CD4-positive, alpha-beta T cell (primary cell): ENCODE measurements around the gene TBC1D17. TPM values are rescaled to one million over a fixed set of nuclear protein-coding genes. Genes with fewer than 3 reads are reported as not detected.

Experiments
- ATAC-seq: fragments of 200-7000 bp; cut with Tn5 transposase; one replicate; pipeline ENCODE4 v1.10.0; 2022; ENCODE audit warnings: mild to moderate bottlenecking; ENCODE audit not compliant: poor library complexity
- CTCF ChIA-PET: fragments of 350-600 bp; sonication (Branson Sonifier 250); formaldehyde crosslinking; loops from one replicate; lab custom pipeline; 2021; ENCODE audit warnings: antibody characterized with exemption, inconsistent platforms; lab: Charles Lee
- POLR2A ChIA-PET: fragments of 350-600 bp; sonication (Branson Sonifier 250); formaldehyde crosslinking; loops from one replicate; lab custom pipeline; 2021; ENCODE audit warnings: antibody characterized with exemption, inconsistent platforms; lab: Charles Lee
- DNase-seq, 14 experiments: peaks; one replicate each; pipeline ENCODE4 v3.0.0-alpha.2; 2013 to 2020; ENCODE audit warnings: mixed read lengths in 2 of 14
- H3K27ac ChIP-seq, 2 donors: one replicate each; pipeline versions ENCODE4 v1.5.1 to v1.7.0; 2013; ENCODE audit warnings: low read length in 2 of 2, low read depth in 1 of 2, mild to moderate bottlenecking in 1 of 2
- H3K27me3 ChIP-seq, 2 experiments: 1 replicate in 1 of 2; 2 replicates in 1 of 2; pipeline versions ENCODE4 v1.6.1 to v1.7.0; 2013; ENCODE audit warnings: low read length in 2 of 2, control low read depth in 1 of 2, mild to moderate bottlenecking in 1 of 2, moderate library complexity in 1 of 2; ENCODE audit not compliant: insufficient read depth in 2 of 2, control insufficient read depth in 1 of 2
- H3K36me3 ChIP-seq: one replicate; pipeline ENCODE4 v1.6.1; 2013; ENCODE audit warnings: low read length, control low read depth; ENCODE audit not compliant: insufficient read depth
- H3K4me1 ChIP-seq: one replicate; pipeline ENCODE4 v1.6.1; 2013; ENCODE audit warnings: low read length, control low read depth; ENCODE audit not compliant: insufficient read depth
- H3K4me3 ChIP-seq: one replicate; pipeline ENCODE4 v1.5.1; 2013; ENCODE audit warnings: mild to moderate bottlenecking, low read length, moderate library complexity
- H3K9me3 ChIP-seq, 2 experiments: 1 replicate in 1 of 2; 2 replicates in 1 of 2; pipeline versions ENCODE4 v1.6.1 to v1.7.0; 2013; ENCODE audit warnings: low read length in 2 of 2, mild to moderate bottlenecking in 2 of 2, control low read depth in 1 of 2, moderate library complexity in 1 of 2; ENCODE audit not compliant: control insufficient read depth in 1 of 2, insufficient read depth in 1 of 2
- H3K27ac Mint-ChIP-seq: one replicate; pipeline ENCODE4 v1.8.0; 2020; ENCODE audit warnings: mixed read lengths
- H3K27me3 Mint-ChIP-seq: one replicate; pipeline ENCODE4 v1.8.0; 2021; ENCODE audit warnings: mixed read lengths
- H3K36me3 Mint-ChIP-seq: one replicate; pipeline ENCODE4 v1.8.0; 2021; ENCODE audit warnings: low read depth, mixed read lengths
- H3K4me1 Mint-ChIP-seq: one replicate; pipeline ENCODE4 v1.8.0; 2021; ENCODE audit warnings: low read depth, mixed read lengths
- H3K4me3 Mint-ChIP-seq: one replicate; pipeline ENCODE4 v1.8.0; 2020; ENCODE audit warnings: mild to moderate bottlenecking, mixed read lengths
- H3K9me3 Mint-ChIP-seq: one replicate; pipeline ENCODE4 v1.8.0; 2020; ENCODE audit warnings: mixed read lengths
- CTCF ChIP-seq: fragments of 200-600 bp; IDR thresholded peaks from one replicate; pipeline ENCODE4 v1.8.0; 2022; ENCODE audit warnings: antibody characterized with exemption, mild to moderate bottlenecking
- intact Hi-C, 2 experiments: fragments of 100-400 bp; cut with DNase I in 1 of 2; cut with micrococcal nuclease in 1 of 2; formaldehyde crosslinking; loops; one replicate each; pipeline versions ENCODE4 v1.15.1 to v1.9.0; 2023 to 2025; cut with DNase I, micrococcal nuclease
- total RNA-seq, 174 experiments: library from RNA in 2 of 174; stranded (reverse) in 2 of 174; gene quantifications; one replicate each; pipeline ENCODE4 v1.2.3 and lab custom pipeline; 2021 to 2026

The TBC1D17 gene
- total RNA-seq, 2 experiments from 2014 or later = 35.5 to 35.8 TPM

GRCh38 chr19:49849433-49850220 lies 27.9 kb upstream of the TBC1D17 start:
- Histone ChIP-seq H3K36me3 (no peaks in the 10 kb centered on the region), H3K4me1 (peaks cover 54% of the 10 kb centered on the region), H3K27me3 (no peaks in the 10 kb centered on the region), H3K27ac (no peak overlapping the region), H3K4me3 (no peak overlapping the region), H3K9me3 (no peaks in the 10 kb centered on the region)
- ATAC-seq = no peak
- peaks cover 17% of the 10 kb centered on the region for H3K36me3 Mint-ChIP-seq
- TF ChIP-seq CTCF = no peak
- CTCF ChIA-PET = interaction anchor here (1.3 to 1.9 kb wide), 2 partner anchors 20 to 37 kb away, joined by 4 to 5 read pairs; partner anchors contain the start of gene FUZ
- intact Hi-C loops = loop anchor here (1.0 to 5.0 kb wide), 3 partner anchors 19 to 32 kb away; partner anchors contain the start of gene MED25 (in 1 of the 2)
- no peaks in the 10 kb centered on the region for H3K27me3 Mint-ChIP-seq
- peak overlapping the region; percentile 98 for H3K4me3 Mint-ChIP-seq
- H3K27ac Mint-ChIP-seq = peak overlapping the region; percentile 94
- DNase-seq = no peak
- H3K9me3 Mint-ChIP-seq = no peaks in the 10 kb centered on the region
- H3K4me1 Mint-ChIP-seq = peaks cover 35% of the 10 kb centered on the region
- POLR2A ChIA-PET = interaction anchor here (1.1 to 4.4 kb wide), 14 partner anchors 18 to 526 kb away, joined by 3 to 75 read pairs (median 10); partner anchors contain the start of genes AKT1S1, AP2A1, ATF5 and FUZ

- H3K4me1 ChIP-seq = peaks cover 54% of the 10 kb centered on the region
- peak in 1 of 14 experiments; percentile 39 for DNase-seq
Observed at GRCh38 chr19:49850221-49850486, 27.3 kb upstream of the TBC1D17 start.

More at GRCh38 chr19:49850221-49850486, 27.3 kb upstream of the TBC1D17 start:
- ChIA-PET CTCF (interaction anchor here (0.9 to 1.9 kb wide), 3 partner anchors 19 to 42 kb away, joined by 3 to 5 read pairs (median 4); partner anchors contain the start of gene FUZ), POLR2A (interaction anchor here (1.0 to 4.4 kb wide), 17 partner anchors 18 to 526 kb away, joined by 3 to 75 read pairs (median 5); partner anchors contain the start of genes AKT1S1, AP2A1, ATF5 and FUZ)
- ATAC-seq = no peak
- intact Hi-C loops = loop anchor here (1.0 to 5.0 kb wide), 3 partner anchors 19 to 33 kb away; partner anchors contain the start of gene MED25 (in 1 of the 2)
- Mint-ChIP-seq H3K4me3 (peak overlapping the region; percentile 98), H3K27ac (peak overlapping the region; percentile 94), H3K9me3 (no peaks in the 10 kb centered on the region), H3K27me3 (no peaks in the 10 kb centered on the region), H3K36me3 (peaks cover 17% of the 10 kb centered on the region), H3K4me1 (peaks cover 35% of the 10 kb centered on the region)
- no peak for TF ChIP-seq CTCF
- Histone ChIP-seq H3K36me3 (peaks cover 2% of the 10 kb centered on the region), H3K27ac (peak overlapping the region in 1 of 2 donors; percentile 94), H3K4me3 (peak overlapping the region; percentile 84), H3K27me3 (no peaks in the 10 kb centered on the region), H3K9me3 (peaks cover 0 to 3% of the 10 kb centered on the region in 2 experiments)
